ENCODE data around the gene KIAA1210.

The KIAA1210 gene

DNA sequence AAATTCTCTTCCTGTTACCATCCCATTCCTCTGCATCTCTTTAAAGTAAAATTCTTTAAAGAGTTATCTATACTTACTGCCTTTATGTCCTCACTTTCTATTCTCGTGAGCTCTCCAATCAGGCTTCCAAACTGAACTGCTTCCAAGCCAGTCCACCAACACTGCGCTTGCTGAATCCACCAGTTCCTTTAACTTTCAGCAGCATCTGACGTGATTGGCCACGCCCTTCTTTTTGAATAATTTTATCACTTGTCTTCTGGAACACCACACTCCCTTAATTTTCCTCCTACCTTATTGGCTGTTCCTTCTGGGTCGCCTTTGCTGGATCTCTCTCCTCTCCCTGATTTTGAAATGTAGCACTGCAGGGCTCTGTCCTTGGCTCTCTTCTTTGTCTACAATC is at the start of gene KIAA1210:
Gene KIAA1210 (minus strand): TSS at position 163 of the 400 bp plus-strand sequence. CDS start 4,170 bp downstream, outside the sequence.
- no peak for DNase-seq (ENCODE audit: low spot score)

DNA sequence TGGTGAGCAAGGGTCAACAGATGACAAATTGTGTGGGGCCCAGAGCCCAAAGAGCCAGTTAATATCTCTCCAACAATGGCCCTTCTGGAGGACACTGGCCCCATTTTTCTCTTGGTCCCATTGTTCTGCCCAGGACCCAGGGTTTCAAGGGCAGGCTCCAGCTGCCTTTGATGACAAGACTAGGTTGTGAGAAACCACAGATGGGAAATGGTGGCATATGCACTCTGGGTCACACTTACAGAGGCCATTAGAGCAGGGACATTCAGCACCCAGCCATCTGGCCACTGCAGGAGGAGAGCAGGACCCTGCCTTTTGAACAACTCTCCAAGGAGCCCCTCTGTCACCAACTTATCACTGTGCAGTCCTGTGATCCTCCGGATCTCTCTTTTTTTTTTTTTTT is 49.7 kb upstream of the KIAA1210 start:
- no peak for DNase-seq (ENCODE audit: low spot score)

DNA sequence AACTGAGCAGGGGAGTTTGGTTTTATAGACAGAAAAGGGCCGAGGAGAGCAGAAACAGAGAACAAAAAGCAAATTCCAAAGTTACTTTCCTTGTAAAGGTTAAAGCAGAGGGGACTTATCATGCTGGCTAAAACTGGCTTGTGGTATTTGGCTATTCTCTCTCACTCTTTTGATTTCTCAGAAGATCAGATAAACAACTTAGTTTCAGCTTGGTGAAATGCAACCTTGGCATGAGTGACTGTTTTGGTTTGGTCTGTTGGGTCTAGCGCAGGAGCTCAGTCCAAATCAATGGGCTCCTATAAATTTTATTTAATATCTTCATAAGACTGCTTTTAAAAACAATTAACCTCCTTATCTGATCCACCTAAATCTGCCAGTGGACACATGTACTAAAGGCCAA is 47.3 kb upstream of the KIAA1210 start:
- no peak for DNase-seq (ENCODE audit: low spot score)

DNA sequence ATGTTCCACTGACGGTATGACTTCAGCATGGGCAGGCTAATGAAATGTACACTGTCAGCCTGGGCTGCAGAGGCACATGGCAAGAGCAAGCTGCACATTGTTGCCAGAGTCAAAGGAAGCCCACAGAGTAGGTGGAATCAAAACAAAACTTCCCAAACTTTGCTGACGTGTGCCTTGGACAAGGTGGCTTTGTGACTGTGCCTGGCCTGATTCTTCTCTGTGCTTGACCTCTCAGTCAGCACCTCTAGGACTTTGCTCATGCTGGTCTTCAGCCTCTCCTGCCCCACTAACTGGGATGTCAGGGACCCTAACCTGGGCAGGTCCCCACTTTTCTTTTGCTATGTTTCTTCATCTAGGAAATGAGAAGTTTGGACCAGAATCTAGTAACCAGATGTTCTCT is 40.5 kb upstream of the KIAA1210 start:
- DNase-seq (ENCODE audit: low spot score): no peak

DNA sequence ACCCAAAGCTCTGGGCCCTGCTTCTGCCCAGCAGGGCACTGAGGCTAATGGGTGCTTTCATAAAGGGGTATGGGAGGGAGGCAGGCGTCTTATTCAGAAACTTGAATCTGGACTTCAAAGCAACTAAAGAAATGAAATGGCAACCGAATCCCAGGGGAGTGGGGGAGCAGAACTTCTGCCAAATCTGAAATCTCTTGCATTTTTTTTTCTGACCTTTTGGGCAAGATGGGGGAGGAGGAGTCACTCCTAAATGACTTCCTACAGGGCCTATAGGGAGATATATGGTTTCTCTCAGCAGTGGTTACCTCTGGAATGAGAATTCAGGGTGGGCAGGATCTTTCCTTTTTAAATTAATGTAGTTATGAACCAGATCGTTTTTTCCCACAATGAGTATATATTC is 30.6 kb upstream of the KIAA1210 start:
- DNase-seq (ENCODE audit: low spot score): no peak

DNA sequence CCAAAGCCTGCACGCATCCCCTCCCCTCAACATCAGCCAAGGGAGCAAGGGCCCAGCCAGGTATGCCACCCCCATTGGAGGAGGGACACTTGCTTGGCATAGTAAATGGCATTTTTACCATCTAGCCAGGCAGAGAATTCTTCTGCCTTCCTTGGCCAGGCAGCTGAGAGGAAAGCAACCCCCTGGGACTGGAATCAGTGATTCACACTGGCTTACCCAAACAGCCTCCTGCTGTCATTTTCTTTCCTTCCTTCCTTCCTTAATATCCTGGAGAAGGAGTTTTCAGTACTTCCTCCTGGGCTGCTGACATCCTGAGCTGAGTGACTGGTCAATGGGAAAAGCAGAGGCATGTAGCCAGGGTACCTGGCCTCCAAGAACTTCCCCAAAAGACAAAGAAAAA is 28.6 kb upstream of the KIAA1210 start:
- DNase-seq (ENCODE audit: low spot score): no peak

DNA sequence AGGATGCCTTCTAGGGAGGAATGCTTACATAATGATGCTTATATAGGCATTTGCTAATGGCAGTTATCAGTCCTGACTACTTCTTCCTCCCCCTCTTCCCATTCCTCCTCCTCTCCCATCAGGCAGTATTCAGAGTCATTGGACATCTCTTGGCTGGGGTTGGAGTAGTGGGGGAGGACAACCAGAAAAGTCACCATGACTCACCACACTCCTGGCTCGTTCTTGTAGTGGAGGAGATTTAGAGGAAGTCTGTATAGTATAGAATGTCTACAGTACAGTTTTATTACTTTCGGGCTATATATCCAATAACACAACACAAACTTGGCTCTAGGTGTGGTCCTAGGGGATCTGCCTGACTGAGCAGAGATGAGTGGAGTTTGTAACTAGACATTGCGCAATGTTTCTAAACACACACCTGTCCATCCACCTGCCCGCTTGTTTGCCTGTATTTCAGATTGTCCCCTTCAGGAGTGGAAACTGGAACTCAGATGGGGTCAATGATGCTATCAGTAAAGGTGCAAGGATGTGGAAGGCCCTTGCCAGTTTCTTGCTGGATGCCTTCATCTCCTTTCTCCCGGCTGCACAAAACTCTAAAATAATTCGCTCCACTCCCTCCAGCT is 27.9 kb upstream of the KIAA1210 start:
- DNase-seq (ENCODE audit: low spot score): no peak

DNA sequence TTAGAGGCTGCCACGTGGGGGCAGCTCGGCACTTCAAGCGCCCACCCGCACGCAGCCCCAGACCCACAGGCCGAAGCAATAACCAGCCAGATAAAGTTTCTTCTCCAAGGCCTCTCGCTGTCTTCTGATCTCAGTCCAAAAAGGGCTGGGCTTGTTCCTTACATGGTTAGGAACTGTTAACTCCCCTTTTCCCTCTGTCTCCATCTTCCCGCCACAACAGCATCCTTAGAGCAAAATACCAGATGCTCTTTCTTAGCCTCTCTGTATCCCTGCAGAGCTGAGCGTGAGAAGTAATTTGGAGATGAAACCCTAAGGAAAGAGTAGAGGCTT is 23.4 kb upstream of the KIAA1210 start:
- DNase-seq (ENCODE audit: low spot score): no peak

DNA sequence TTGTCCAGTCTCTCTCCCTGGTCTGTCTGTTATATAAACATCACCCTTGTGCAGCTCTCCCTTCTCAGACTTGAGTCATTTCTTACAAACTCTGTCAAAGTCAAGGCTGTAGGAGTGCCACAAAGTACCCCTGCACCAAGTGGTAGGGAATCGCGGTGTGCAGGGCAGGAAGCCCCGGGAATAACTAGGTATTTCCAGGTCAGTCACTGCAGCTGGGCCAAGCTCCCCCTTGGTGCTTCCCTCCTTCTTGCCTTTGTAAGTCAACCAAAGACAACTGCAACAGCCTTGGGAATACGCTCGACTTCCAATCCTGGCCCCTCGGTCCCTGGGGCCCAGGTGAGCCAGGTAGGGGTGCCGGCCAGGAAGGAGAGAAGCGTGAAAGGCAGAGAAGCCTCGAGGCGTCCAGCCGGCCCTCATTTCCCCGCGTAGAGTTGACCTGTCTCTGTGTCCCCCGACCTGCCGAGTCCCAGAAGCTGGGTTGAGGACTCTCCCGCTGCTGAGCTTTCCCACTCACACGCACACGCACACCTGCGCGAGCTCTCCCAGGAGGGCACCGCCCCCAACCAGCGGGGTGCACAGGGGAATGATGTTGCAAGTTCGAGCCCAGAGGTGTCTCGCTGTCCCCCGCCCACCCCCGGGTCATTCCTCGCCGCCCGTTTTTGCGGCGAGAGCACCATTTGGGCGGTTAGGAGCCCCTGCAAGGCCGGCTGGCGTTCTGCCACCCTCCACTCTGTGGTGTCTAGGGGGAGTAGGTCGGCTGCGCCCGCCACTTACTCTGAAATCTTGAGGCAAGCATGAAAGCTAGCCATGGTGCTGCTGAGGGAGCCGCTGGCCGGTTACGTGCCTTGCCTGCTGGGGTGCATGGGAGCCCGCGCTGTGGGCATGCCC is 22.8 kb upstream of the KIAA1210 start:
- DNase-seq (ENCODE audit: low spot score): peak; percentile 3

DNA sequence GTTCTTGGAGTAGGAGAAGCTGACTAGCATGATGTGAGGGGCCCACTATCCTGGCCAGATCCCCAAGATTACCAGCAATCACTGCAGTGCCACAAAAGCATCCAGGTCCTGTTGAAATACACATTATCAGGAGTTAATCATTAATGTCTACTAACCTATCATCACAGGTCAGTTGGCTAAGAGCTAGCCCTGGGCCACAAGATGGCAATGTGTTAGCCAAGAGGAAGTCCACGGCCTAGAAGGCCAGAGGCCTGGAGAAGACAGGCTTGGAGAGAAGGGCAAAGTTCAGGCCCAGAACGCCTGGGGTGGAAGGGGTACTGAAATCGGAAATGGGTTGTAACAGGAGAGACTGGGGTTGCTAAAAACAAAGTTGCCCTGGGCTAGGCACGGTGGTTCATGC is 19.9 kb upstream of the KIAA1210 start:
- no peak for DNase-seq (ENCODE audit: low spot score)

DNA sequence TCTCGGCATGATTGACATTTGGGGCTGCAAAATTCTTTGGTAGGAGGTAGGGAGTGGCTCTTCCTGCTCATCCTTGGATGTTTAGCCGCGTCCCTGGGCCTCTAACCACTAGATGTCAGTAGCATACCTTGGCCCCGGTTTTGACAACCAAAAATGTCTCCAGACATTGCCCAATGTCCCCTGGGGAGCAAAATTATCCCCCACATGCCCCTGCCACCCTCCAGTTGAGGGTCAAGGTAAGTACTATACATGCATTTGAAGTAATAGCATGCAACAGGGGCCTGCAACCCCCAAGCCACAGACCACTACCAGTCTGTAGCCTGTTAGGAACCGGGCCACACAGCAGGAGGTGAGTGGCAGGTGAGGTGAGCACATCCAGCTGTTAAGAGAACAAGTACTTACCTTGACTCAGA is 17.6 kb upstream of the KIAA1210 start:
- no peak for DNase-seq (ENCODE audit: low spot score)

DNA sequence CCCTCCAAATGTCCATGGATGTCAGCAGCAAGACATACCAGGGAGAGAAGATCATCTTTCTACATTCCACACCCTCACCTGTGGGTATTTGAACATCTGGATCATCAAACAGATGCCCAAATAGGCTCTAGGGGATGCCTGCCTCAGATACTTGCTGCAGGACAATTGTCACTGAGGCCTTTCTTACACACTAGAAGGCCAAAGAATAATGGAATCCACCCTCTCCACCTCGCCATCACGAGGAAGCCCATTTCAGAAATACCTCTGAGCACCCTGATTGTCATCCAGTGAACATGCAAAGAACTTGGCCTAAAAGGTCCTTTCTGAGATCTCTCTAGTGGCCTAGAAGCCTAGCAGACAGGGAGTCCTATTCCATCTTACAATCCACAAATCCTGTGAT is 6.9 kb upstream of the KIAA1210 start:
- no peak for DNase-seq (ENCODE audit: low spot score)

DNA sequence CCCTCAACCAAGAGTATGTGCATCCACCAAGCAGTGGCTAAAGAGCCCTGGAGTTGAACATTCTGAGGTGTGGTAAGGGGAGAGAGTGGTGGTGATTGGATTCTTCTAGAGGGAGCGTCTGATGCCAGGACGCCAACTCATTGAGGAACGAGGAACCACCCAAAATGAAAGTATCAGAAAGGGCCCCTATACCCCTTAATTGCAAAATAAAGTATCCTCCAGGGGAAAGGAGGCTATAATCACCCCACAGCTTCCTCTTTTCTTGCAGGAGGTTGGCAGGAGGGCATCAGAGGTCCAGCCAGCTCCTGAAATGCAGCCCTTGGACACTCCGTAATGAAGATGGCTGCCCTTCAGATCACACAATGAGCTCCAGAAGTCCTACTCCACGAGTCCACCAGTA is 5.3 kb upstream of the KIAA1210 start:
- no peak for DNase-seq (ENCODE audit: low spot score)

DNA sequence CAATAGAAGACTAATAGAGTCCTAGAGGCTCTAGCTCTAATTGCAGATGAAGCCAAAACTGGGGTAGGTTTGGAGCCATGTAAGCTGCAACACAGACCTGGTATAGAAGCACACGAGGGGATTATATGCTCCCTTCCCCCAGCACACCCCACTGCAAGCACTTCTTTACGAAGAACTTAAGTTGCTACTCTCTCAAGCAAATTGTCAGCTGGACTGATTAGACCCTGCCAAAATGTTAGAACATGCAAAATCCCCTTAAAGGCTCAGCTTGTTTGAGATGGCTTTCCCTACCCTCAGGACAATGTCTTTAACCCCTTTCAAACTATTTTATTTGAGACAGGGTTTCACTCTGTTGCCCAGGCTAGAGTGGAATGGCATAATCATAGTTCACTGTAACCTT is 4.7 kb upstream of the KIAA1210 start:
- DNase-seq (ENCODE audit: low spot score): no peak

DNA sequence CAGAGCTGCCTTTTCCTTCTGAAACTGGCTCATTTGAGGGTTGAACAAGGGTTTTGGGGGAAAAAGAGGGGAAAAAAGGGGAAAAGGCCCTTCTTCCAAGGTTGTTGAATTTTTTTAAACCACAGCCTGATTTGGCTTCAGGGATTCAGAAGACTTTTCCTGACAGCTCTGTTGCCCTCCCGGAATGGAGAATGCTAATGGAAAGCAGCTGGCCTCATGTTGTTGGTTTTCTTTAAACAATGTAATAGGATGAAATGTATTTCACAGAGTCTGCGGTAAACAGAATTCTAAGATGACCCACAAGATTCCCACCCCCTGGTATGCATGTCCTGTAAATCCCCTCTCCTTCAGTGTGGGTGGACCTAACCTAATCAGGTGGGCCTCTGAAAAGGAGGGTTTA is 3.3 kb upstream of the KIAA1210 start:
- DNase-seq (ENCODE audit: low spot score): no peak

DNA sequence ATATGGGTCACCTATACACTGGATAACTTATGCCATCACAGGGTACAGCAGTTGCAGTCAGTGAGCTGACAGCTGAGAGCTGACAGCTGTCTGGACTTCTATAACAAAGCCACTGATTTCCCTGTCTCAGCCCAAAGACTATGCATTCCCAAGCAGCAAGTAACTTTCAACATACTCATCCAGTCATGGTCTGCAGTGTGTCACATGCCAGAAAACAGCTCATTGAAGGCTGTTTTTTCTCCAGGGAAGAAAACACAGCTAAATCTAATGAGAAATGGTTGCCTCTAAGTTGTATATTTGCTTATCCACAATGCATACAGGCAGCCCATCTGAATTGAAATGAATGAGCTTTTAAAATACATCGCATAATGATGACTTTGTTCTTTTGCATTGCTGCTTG is 6.3 kb downstream of the KIAA1210 start:
- no peak for DNase-seq (ENCODE audit: low spot score)

DNA sequence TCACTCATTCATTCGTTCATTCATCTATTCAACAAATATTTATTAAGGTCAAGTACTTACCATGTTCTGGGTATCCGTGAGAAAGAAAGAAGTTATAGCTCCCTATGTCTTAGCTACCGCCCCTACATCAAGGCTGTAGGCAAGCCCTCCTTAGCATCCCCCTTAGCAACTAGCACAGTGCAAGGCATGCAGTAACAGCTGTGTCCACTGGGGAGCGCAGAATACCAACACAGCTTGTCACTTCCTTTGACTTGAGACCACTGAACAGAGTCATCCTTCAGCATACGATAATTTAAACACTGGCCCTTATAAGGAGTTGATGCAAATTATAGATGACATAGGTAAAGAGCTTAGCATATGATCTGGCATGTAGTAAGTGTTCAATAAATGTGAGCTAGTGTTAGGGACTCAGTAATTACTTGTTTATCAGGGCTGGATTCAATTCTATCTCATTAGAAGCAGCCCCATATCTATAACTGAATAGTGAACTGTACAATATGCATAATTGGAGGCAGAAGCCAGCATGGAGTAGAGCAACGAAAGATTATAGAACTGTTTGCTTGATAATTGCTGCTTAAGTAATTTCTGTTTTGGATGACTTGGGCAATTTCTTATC is 8.7 kb downstream of the KIAA1210 start:
- peak; percentile 61 for DNase-seq (ENCODE audit: low spot score)

DNA sequence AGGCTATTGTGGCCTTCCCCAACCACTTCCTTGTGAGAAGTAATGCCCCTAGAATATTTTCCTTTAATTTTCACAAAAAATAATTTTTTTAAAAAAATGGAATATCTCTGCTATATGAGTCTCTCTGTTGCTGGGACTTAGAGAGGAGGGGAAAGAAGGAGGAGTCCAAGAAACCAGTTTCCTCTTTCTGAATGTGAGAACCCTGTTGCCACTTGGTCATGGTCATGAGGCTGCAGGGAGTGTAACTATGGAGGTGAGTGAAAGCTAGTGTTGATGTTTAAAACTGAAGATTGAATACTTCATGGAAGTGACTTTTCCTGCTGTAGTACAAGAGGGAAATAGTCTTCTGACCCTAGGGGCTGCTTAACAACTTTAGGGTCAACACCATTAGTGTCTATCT is 20.4 kb downstream of the KIAA1210 start:
- DNase-seq (ENCODE audit: low spot score): no peak

DNA sequence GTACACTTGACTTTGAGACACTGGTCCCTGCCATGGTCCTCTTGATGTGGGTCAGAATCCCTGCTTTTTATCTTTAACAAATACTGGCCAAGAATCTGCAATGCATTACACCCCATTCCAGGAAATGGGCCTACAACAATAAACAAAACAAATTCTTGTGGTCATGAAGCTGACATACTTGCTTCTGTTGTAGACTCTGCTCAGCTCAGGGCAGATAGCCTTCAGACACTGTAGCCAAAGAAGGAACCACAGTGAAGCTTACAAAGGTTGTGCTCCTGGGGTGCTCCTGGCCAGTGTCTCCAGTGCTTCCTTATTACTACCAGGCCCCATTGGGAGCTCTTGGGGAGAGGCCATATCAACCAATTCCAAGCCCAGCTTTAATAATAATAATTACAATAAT is 21.8 kb downstream of the KIAA1210 start:
- DNase-seq (ENCODE audit: low spot score): no peak

DNA sequence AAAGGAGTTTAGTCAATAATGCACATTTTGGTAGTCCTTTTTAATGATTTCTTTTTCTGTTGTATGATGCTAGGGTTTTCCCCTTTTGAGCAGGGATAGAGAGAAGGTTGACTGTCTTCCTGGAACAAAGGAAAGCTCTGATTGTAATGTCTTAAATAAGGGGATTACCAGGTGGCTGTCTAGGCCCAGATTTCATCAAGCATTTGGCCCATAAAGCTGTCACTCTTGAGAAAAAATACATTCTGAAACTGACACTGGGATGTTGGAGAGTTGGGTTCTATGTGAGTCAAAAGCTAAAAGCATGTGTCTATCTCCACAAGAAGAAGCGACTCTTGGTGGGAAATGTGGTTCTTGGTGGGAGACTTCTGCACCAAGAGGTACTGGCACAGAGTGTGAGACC is 26.4 kb downstream of the KIAA1210 start:
- no peak for DNase-seq (ENCODE audit: low spot score)

DNA sequence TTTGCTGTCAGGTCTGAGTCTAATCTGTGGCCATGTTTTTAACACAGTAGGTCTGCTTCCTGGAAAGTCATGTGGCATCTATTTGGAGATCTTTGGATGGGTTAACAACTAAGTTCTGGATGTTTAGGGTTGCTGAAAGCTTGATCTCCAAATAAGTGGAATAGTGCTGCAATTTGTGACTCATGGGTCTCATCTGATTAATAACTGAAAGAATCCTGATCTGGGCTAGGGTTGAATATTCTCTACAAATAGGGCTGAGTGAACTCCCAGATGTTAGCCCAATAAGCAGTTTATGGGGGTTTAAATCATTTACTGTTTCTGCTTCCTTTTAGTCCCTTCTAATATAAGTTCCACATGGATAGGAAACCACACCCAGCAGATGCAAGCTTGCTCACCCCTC is 31.7 kb downstream of the KIAA1210 start:
- DNase-seq (ENCODE audit: low spot score): no peak

DNA sequence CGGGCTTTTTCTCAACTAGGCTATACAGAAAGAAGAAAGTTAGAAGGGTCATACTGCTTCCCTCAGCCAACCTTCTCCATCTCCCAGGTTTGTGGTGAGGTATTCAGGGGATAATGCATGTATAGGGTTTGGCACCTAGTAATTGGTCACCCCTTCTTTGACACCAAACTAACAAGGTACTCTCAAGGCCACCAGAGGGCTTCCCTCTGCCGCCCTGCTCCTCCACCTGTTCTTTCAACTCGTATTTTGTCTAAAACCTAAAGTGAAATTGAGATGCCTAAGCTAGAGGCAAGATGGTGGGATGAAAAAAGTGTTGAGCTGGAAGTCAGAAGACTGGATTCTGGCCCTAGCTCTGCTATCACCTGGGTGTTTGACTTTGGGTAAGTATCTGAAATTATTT is 32.8 kb downstream of the KIAA1210 start:
- no peak for DNase-seq (ENCODE audit: low spot score)

DNA sequence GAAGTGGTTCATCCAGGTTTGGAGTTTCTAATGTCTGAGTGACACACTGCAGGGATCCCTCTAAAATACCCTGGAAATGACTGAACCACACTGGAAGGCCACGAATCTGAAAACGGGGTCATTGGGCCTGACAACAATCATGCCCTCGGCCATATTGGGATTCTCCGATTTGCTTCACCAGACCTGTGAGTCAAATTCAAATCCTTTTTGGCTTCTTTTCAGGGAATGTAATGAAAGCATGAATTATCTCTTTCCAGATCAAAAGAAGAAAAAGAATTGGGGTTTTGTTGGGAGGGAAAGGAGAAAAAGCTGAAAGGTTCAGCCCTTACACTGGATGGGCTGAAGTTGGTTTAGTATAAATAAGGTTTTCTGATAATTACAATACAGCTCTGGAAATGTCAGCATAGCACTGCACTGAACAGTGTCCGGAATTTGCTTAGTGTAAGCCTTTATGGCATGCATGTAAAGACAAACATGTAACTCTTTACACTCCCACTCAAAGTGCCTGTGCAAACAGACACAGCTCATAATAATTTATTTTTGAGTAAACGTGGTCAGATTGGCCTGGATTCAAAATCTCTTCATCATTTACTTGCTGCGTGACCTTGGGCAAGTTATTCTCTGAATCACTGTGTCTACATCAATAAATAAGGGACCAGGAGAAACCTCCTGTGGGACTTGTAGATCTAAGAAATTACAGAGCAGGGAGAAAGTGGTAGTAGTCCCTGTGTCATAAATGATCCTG is 33.4 kb downstream of the KIAA1210 start:
- DNase-seq (ENCODE audit: low spot score): no peak

Measured in Ammon's horn (tissue), 1 donor.